ENCODE data around the gene PRRT2. TPM values are rescaled to one million over a fixed set of nuclear protein-coding genes. Genes with fewer than 3 reads are reported as not detected.
A peak's percentile ranks its signal among the peaks of the same experiment; 100 is the strongest.

Gene PRRT2
- total RNA-seq, 6 experiments from 2014 or later = 0.15 to 0.98 (median 0.51) TPM; not detected in 2

- TF ChIP-seq POLR2A (IDR thresholded peaks at IDR 0.05) = no peak
- TF ChIP-seq, protein P1, sequence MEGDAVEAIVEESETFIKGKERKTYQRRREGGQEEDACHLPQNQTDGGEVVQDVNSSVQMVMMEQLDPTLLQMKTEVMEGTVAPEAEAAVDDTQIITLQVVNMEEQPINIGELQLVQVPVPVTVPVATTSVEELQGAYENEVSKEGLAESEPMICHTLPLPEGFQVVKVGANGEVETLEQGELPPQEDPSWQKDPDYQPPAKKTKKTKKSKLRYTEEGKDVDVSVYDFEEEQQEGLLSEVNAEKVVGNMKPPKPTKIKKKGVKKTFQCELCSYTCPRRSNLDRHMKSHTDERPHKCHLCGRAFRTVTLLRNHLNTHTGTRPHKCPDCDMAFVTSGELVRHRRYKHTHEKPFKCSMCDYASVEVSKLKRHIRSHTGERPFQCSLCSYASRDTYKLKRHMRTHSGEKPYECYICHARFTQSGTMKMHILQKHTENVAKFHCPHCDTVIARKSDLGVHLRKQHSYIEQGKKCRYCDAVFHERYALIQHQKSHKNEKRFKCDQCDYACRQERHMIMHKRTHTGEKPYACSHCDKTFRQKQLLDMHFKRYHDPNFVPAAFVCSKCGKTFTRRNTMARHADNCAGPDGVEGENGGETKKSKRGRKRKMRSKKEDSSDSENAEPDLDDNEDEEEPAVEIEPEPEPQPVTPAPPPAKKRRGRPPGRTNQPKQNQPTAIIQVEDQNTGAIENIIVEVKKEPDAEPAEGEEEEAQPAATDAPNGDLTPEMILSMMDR (IDR thresholded peaks at IDR 0.05) = no peak
- Histone ChIP-seq H3K36me3 (peaks cover 0 to 10% (median 0%) of the 10 kb centered on the region in 4 donors), H3K4me3 (peak within 1 kb of the TSS; percentile 75 to 98 (median 79)), H3K4me1 (peaks cover 0 to 22% (median 5%) of the 10 kb centered on the region in 4 donors), H3K27me3 (no peaks in the 10 kb centered on the region), H3K27ac (peak within 1 kb of the TSS; percentile 93 to 98 (median 98)), H3K9me3 (no peaks in the 10 kb centered on the region)
- intact Hi-C loops (cut with DNase I) = no loop called here
- DNase-seq = no peak
- peak; percentile 2 to 18 (median 4) for ATAC-seq
- 0% methylated on average over 15 of the region's 67 CpGs for WGBS (ENCODE audit: insufficient coverage, low coverage, low lambda C conversion rate, missing lambda C conversion rate)
These were observed 5.9 kb upstream of the PRRT2 start, which contains the start of gene MAZ for GRCh38 chr16:29806099-29806579. Gene MAZ (plus strand): TSS chr16:29806529. CDS start chr16:29806702, 173 bp downstream.

GRCh38 chr16:29806641-29807425 lies 5.2 kb upstream of the PRRT2 start:
- DNase-seq = peak; percentile 64 to 79 (median 68)
- Histone ChIP-seq H3K4me1 (peaks cover 0 to 23% (median 5%) of the 10 kb centered on the region in 4 donors), H3K27me3 (no peaks in the 10 kb centered on the region), H3K27ac (peak overlapping the region; percentile 55 to 83 (median 69)), H3K9me3 (no peaks in the 10 kb centered on the region), H3K36me3 (peaks cover 0 to 10% (median 0%) of the 10 kb centered on the region in 4 donors), H3K4me3 (peak overlapping the region; percentile 44 to 63 (median 52))
- WGBS (ENCODE audit: insufficient coverage, low coverage, low lambda C conversion rate, missing lambda C conversion rate) = no CpG with 5 or more reads among the region's 99 CpGs
- ATAC-seq = no peak
- intact Hi-C loops (cut with DNase I) = no loop called here
- no peak for TF ChIP-seq POLR2A (IDR thresholded peaks at IDR 0.05)
- TF ChIP-seq, protein P1 (IDR thresholded peaks at IDR 0.05) = no peak

GRCh38 chr16:29807426-29808218 lies 4.4 kb upstream of the PRRT2 start:
- Histone ChIP-seq H3K36me3 (peaks cover 0 to 10% (median 0%) of the 10 kb centered on the region in 4 donors), H3K27ac (peak overlapping the region; percentile 55 to 83 (median 69)), H3K9me3 (no peaks in the 10 kb centered on the region), H3K27me3 (no peaks in the 10 kb centered on the region), H3K4me1 (peaks cover 0 to 30% (median 8%) of the 10 kb centered on the region in 4 donors), H3K4me3 (peak overlapping the region; percentile 34 to 63 (median 40))
- peak; percentile 28 for TF ChIP-seq POLR2A (IDR thresholded peaks at IDR 0.05)
- TF ChIP-seq, protein P1 (IDR thresholded peaks at IDR 0.05) = peak in 2 of 4 donors; percentile 14 to 37
- DNase-seq (peak; percentile 84 to 87 (median 86)), ATAC-seq (peak; percentile 1 to 9 (median 7))
- intact Hi-C loops (cut with DNase I) = no loop called here
- WGBS (ENCODE audit: insufficient coverage, low coverage, low lambda C conversion rate, missing lambda C conversion rate) = 18% methylated on average over 2 of the region's 69 CpGs

- Histone ChIP-seq H3K4me3 (peak overlapping the region; percentile 34 to 63 (median 40)), H3K9me3 (no peaks in the 10 kb centered on the region), H3K36me3 (peaks cover 0 to 10% (median 0%) of the 10 kb centered on the region in 4 donors), H3K27ac (peak overlapping the region; percentile 55 to 83 (median 69)), H3K27me3 (no peaks in the 10 kb centered on the region), H3K4me1 (peaks cover 0 to 30% (median 8%) of the 10 kb centered on the region in 4 donors)
- TF ChIP-seq, protein P1 (IDR thresholded peaks at IDR 0.05) = no peak
- no peak for TF ChIP-seq POLR2A (IDR thresholded peaks at IDR 0.05)
- DNase-seq (peak in 1 of 3 donors; percentile 49), ATAC-seq (no peak)
- WGBS (ENCODE audit: insufficient coverage, low coverage, low lambda C conversion rate, missing lambda C conversion rate) = 46% methylated on average over 13 of the region's 25 CpGs
- intact Hi-C loops (cut with DNase I) = no loop called here
These were observed 3.6 kb upstream of the PRRT2 start for GRCh38 chr16:29808219-29808900.

All from right lobe of liver (tissue), 6 donors.